Coronary artery (tissue), 2 donors: ENCODE measurements around the gene PGAP2.
"Not testable (repeated sequence)": the region's sequence is repeated elsewhere in the genome, so short reads cannot be mapped to it uniquely, and the experiment has no call there.

Experiments
- DNase-seq: peaks from one replicate; pipeline ENCODE4 v3.0.0-alpha.2; 2017; ENCODE audit warnings: low spot score
- H3K27ac ChIP-seq, 2 donors: fragments of 200-600 bp; sonication (generic); one replicate each; pipeline ENCODE4 v1.5.1; 2016 to 2019
- H3K4me3 ChIP-seq: fragments of 200-600 bp; sonication (generic); 2 replicates; pipeline ENCODE4 v1.5.1; 2016; ENCODE audit warnings: mild to moderate bottlenecking, moderate library complexity
- CTCF ChIP-seq: fragments of 200-600 bp; sonication (generic); IDR thresholded peaks from one replicate; pipeline ENCODE4 v1.5.1; 2019; ENCODE audit warnings: antibody characterized with exemption

PGAP2 gene

GRCh38 chr11:3855808-3856491 is 47.6 kb downstream of the PGAP2 start:
- no peak for TF ChIP-seq CTCF
- DNase-seq: peak; percentile 87
- Histone ChIP-seq H3K27ac (peak overlapping the region; percentile 96 to 98), H3K4me3 (peak overlapping the region; percentile 92)

GRCh38 chr11:3856856-3857553 is 48.6 kb downstream of the PGAP2 start:
- H3K4me3 ChIP-seq: peak overlapping the region; percentile 92
- no peak for TF ChIP-seq CTCF
- no peak for DNase-seq
- peak overlapping the region in 1 of 2 donors; percentile 98 for H3K27ac ChIP-seq

- Histone ChIP-seq H3K4me3 (peak overlapping the region; percentile 92), H3K27ac (no peak overlapping the region)
- no peak for DNase-seq
- TF ChIP-seq CTCF: no peak
Measured at GRCh38 chr11:3857628-3858027, 49.3 kb downstream of the PGAP2 start.

- Histone ChIP-seq H3K4me3 (peak overlapping the region; percentile 55), H3K27ac (peak overlapping the region; percentile 16 to 69)
- TF ChIP-seq CTCF: no peak
- no peak for DNase-seq
Measured at GRCh38 chr11:3859373-3859881, 51.1 kb downstream of the PGAP2 start.

- Histone ChIP-seq H3K27ac (no peak overlapping the region), H3K4me3 (no peak overlapping the region)
- DNase-seq: no peak
- TF ChIP-seq CTCF: no peak
Measured at GRCh38 chr11:3860375-3860774, 52.0 kb downstream of the PGAP2 start.

- DNase-seq, H3K27ac ChIP-seq, H3K4me3 ChIP-seq: not testable (repeated sequence)
Measured at GRCh38 chr11:3860898-3861393, 52.6 kb downstream of the PGAP2 start.

GRCh38 chr11:3861683-3862082 is 53.3 kb downstream of the PGAP2 start:
- H3K27ac ChIP-seq: no peak overlapping the region
- TF ChIP-seq CTCF: no peak
- no peak overlapping the region for H3K4me3 ChIP-seq
- no peak for DNase-seq
